Measurements from ENCODE around the gene MFNG. TPM values are rescaled to one million over a fixed set of nuclear protein-coding genes. Genes with fewer than 3 reads are reported as not detected.

Gene MFNG
- total RNA-seq, 1 experiment from 2014 or later = 3.3 TPM

DNA sequence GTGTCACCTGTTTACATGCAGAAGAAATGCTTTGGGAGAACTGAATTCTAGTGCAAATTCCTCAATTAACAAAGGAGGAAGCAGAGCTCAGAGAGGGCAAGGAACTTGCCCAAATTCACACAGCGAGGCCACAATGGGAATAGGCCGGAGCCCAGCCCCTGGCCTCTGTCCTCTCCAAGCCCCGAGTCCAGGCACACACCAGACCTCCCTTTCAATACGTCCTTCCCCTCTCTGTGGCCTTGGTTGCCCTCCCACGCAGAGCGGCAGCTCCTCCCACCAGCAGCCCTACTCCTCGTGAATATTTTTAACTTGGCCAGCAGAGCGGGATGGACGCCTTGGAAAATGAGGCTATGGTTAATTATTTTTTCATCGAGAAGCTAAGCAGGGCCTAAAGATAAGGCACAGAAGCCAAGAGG lies 34.6 kb upstream of the MFNG start:
- H3K9me3 ChIP-seq (ENCODE audit: control insufficient read depth, low read depth, low read length) = no peaks in the 10 kb centered on the region
- H2BK12ac ChIP-seq (ENCODE audit: insufficient read length, low read depth, low read length) = no peak overlapping the region
- Mint-ChIP-seq H3K27ac (no peak overlapping the region), H3K27me3 (ENCODE audit: low read depth) (peaks cover 44% of the 10 kb centered on the region), H3K4me3 (peak overlapping the region in 1 of 2 experiments; percentile 55; a peak in 2 of 5 replicates), H3K9me3 (peaks cover 0 to 4% of the 10 kb centered on the region in 2 experiments; a peak in 1 of 5 replicates), H3K4me1 (peaks cover 10 to 16% of the 10 kb centered on the region in 2 experiments), H3K36me3 (ENCODE audit: insufficient read depth in 1 of 3, low read depth in 3 of 3) (peaks cover 0 to 8% (median 5%) of the 10 kb centered on the region in 3 experiments; a peak in 4 of 7 replicates)
- no peak overlapping the region for H3K18ac ChIP-seq (ENCODE audit: insufficient read length, low read depth, low read length)
- H3K27me3 ChIP-seq (ENCODE audit: insufficient read depth, low read length) = no peaks in the 10 kb centered on the region; the same call in 1 of the 2 replicates
- H3K79me2 ChIP-seq (ENCODE audit: insufficient read depth, low read length) = no peaks in the 10 kb centered on the region
- H3K23ac ChIP-seq (ENCODE audit: insufficient read length, low read depth, low read length) = no peak overlapping the region
- no peak overlapping the region for H2BK120ac ChIP-seq (ENCODE audit: low read depth, low read length, poor library complexity, severe bottlenecking)
- H2AK5ac ChIP-seq (ENCODE audit: insufficient read length, low read length) = no peak overlapping the region
- DNase-seq = no peak
- no peak overlapping the region for H4K8ac ChIP-seq (replicated peaks; ENCODE audit: insufficient read length, low read depth, low read length)
- no peak overlapping the region for H3K14ac ChIP-seq (ENCODE audit: insufficient read depth, low read length)
- no peak overlapping the region for H3K56ac ChIP-seq (ENCODE audit: insufficient read length, low read depth, low read length)
- H3K4ac ChIP-seq (ENCODE audit: low read depth, low read length) = no peak overlapping the region
- H3K9ac ChIP-seq (ENCODE audit: extremely low read depth, insufficient read length, low read length) = no peak overlapping the region
- H2BK20ac ChIP-seq (ENCODE audit: low read depth, low read length, poor library complexity, severe bottlenecking) = no peak overlapping the region
- no peak overlapping the region for H3T11ph ChIP-seq (ENCODE audit: low read length)
- no peak overlapping the region for H2BK5ac ChIP-seq (ENCODE audit: insufficient read length, low read length)
- H3K23me2 ChIP-seq (ENCODE audit: insufficient read length, low read depth, low read length, poor library complexity, severe bottlenecking) = peaks cover 4% of the 10 kb centered on the region
- H3K4me1 ChIP-seq (ENCODE audit: insufficient read depth, low read length) = no peaks in the 10 kb centered on the region; the same call in 1 of the 2 replicates
- H3K79me1 ChIP-seq (ENCODE audit: insufficient read depth, low read depth, low read length, poor library complexity, severe bottlenecking) = no peaks in the 10 kb centered on the region
- H4K91ac ChIP-seq (ENCODE audit: insufficient read length, low read depth, low read length) = no peak overlapping the region
- H3K27ac ChIP-seq (ENCODE audit: insufficient read length, low read depth, low read length) = no peak overlapping the region
- no CpG with 5 or more reads among the region's 10 CpGs for WGBS (ENCODE audit: extremely low coverage, insufficient read length, low lambda C conversion rate)
- no peak overlapping the region for H2BK15ac ChIP-seq (ENCODE audit: low read depth, low read length)
- no peaks in the 10 kb centered on the region for H4K20me1 ChIP-seq (ENCODE audit: control insufficient read depth, insufficient read depth, insufficient read length)
- no peak overlapping the region for H4K5ac ChIP-seq (ENCODE audit: insufficient read length, low read depth, low read length)
- TF ChIP-seq, protein P1, sequence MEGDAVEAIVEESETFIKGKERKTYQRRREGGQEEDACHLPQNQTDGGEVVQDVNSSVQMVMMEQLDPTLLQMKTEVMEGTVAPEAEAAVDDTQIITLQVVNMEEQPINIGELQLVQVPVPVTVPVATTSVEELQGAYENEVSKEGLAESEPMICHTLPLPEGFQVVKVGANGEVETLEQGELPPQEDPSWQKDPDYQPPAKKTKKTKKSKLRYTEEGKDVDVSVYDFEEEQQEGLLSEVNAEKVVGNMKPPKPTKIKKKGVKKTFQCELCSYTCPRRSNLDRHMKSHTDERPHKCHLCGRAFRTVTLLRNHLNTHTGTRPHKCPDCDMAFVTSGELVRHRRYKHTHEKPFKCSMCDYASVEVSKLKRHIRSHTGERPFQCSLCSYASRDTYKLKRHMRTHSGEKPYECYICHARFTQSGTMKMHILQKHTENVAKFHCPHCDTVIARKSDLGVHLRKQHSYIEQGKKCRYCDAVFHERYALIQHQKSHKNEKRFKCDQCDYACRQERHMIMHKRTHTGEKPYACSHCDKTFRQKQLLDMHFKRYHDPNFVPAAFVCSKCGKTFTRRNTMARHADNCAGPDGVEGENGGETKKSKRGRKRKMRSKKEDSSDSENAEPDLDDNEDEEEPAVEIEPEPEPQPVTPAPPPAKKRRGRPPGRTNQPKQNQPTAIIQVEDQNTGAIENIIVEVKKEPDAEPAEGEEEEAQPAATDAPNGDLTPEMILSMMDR (conservative IDR thresholded peaks at IDR 0.05) = no peak
- H2AFZ ChIP-seq (ENCODE audit: low read length) = no peak overlapping the region
- no peak overlapping the region for H3K4me2 ChIP-seq (ENCODE audit: insufficient read depth, insufficient read length, low read length)

Data from H9 (cell line).